ENCODE results near the gene ATOSB. TPM values are rescaled to one million over a fixed set of nuclear protein-coding genes. Genes with fewer than 3 reads are reported as not detected.

ATOSB gene, protein sequence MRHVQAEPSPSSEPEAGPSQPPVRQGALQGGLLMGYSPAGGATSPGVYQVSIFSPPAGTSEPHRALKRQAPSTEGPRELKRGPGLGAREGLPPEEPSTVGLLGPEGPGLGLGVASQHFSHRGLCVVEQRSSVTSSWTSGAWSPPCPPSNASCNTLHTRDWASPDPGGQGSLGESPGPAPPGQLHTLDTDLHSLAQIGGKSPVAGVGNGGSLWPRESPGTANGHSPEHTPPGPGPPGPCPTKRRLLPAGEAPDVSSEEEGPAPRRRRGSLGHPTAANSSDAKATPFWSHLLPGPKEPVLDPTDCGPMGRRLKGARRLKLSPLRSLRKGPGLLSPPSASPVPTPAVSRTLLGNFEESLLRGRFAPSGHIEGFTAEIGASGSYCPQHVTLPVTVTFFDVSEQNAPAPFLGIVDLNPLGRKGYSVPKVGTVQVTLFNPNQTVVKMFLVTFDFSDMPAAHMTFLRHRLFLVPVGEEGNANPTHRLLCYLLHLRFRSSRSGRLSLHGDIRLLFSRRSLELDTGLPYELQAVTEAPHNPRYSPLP
- total RNA-seq, result 10 to 100 TPM; 30.9 to 45.0 (median 35.2) TPM
- polyA plus RNA-seq, result 10 to 100 TPM in 2 of 3 donors, 1 to 10 TPM in 1; 8.7 to 24.0 (median 23.3) TPM
- long read RNA-seq, donor 1, partial matches to known transcripts, result 0 of 4 reads
- long read RNA-seq, donor 1, other reads (novel, unspliced or antisense), result 0 of 4 reads
- long read RNA-seq, donor 2, partial matches to known transcripts, result 0 of 4 reads
- long read RNA-seq, donor 2, other reads (novel, unspliced or antisense), result 0 of 4 reads

DNA sequence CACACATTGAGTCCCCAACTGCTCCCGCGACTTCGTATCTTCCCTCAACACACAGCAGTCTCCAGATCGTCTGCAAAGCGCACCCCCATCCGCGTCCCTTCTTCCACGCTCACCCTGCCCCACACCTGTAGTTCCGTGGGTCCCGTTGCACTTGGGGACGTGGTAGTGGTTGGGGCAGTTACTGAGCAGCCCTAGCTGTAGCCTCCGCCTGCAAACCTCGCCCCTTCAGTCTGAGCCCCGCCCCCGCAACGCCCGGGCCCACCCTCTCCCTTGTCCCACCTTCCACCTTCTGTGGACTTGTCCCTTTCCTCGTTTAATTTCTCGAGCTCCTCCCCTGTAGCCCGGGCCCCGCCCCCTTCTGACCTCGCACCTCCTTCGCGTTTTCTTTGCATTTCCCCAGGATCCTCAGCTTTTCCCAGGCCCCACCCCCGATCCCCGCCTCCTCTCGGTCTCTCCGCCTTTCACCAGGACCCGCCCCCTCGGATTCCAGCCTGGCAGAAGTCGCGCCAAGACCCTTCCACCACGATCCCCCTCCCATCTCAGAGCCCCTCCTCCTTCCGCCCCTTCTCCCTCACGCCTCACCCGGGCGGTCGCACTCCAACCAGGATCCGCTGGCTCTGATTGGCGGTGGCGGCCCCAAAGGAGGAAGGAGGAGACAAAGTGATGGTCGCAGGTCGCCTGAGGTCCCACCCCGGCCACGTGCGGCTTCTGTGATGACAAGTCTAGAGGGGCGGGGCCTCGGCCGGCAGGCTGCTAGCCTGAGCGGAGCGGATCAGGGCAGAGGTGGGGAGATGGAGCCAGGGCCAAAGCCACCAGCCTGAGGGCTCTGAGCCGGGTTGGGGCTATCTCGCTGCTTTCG lies at the start of gene ATOSB:
TSS of gene ATOSB (minus strand) at position 183 of the 859 bp plus-strand sequence. CDS start 7,588 bp downstream, outside the sequence.
- Histone ChIP-seq H3K4me3 (peak within 1 kb of the TSS; percentile 56 to 88 (median 65)), H3K4me1 (peaks cover 34 to 64% (median 53%) of the 10 kb centered on the region in 6 donors), H3K9me3 (no peaks in the 10 kb centered on the region), H3K27me3 (replicated peaks in 1 of 7) (no peaks in the 10 kb centered on the region), H3K27ac (peak within 1 kb of the TSS; percentile 72 to 96 (median 88)), H3K36me3 (no peaks in the 10 kb centered on the region)
- 0 to 1% (median 0%) methylated on average over 50 to 54 of the region's 54 CpGs for WGBS, 5 donors
- TF ChIP-seq CTCF (IDR thresholded peaks at IDR 0.05 in 8 of 11, conservative IDR thresholded peaks at IDR 0.05 in 3 of 11), result no peak
- TF ChIP-seq POLR2AphosphoS5 (IDR thresholded peaks at IDR 0.05), result peak; percentile 69 to 88 (median 88)
- TF ChIP-seq POLR2A (IDR thresholded peaks at IDR 0.05), result peak in 1 of 3 donors; percentile 63
- peak; percentile 99 for DNase-seq
- intact Hi-C loops (cut with DNase I; ENCODE audit: low total_unique reads), result loop anchor here (5.0 kb wide), 2 partner anchors 141 to 361 kb away; no protein-coding TSS in a partner anchor

DNA sequence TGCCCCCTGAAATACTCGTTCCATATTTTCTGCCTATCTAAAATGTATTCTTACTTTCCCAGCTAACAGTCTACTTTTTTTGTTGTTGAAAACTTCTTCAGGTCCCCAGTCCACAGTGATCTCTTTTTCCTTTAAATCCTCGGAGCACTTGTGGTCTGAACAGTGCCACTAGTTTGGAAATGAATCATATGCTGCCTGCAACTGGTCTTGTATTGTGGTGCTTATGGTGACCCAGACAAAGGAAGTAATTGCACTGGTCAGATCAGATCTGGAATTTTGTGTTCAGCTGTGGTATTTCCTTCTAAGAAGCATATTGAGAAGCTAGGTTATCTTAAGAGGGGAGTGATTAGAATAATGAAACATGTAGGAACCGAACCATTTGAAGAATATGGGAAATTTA lies 49.0 kb upstream of the ATOSB start:
- H3K36me3 ChIP-seq, result no peaks in the 10 kb centered on the region
- no peak overlapping the region for H3K27ac ChIP-seq
- no peak for DNase-seq
- H3K27me3 ChIP-seq (replicated peaks in 1 of 7), result peaks cover 0 to 6% (median 0%) of the 10 kb centered on the region in 7 donors
- no peak overlapping the region for H3K4me3 ChIP-seq
- peaks cover 5 to 32% (median 14%) of the 10 kb centered on the region in 6 donors for H3K4me1 ChIP-seq
- TF ChIP-seq POLR2A (IDR thresholded peaks at IDR 0.05) (no peak), POLR2AphosphoS5 (IDR thresholded peaks at IDR 0.05) (no peak), CTCF (IDR thresholded peaks at IDR 0.05 in 8 of 11, conservative IDR thresholded peaks at IDR 0.05 in 3 of 11) (no peak)
- intact Hi-C loops (cut with DNase I; ENCODE audit: low total_unique reads), result loop anchor here (10.0 kb wide), 1 partner anchor 90 kb away; no protein-coding TSS in a partner anchor
- 59 to 71% (median 66%) methylated on average over 3 of the region's 3 CpGs for WGBS, 5 donors
- no peaks in the 10 kb centered on the region for H3K9me3 ChIP-seq

DNA sequence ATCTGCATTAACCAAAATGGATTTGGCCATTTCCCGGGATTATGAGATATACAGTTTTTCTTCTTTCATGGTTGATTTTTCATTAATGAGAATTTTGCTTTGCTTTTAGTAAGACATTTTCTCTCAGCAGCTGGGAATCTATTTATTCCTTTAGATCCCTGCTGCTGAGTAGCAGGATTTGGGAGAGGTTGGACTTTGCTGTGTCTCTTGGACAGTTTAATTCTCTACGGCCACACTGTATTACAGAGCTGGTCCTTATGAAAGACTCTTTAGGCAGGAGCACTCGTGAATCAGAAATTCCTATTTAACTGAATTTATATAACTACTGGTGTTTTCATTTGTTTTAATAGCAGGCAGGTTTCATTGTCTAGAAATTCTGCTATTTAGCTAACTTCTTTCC lies 47.8 kb upstream of the ATOSB start:
- Histone ChIP-seq H3K4me1 (peaks cover 5 to 42% (median 24%) of the 10 kb centered on the region in 6 donors), H3K36me3 (no peaks in the 10 kb centered on the region), H3K27me3 (replicated peaks in 1 of 7) (peaks cover 0 to 6% (median 0%) of the 10 kb centered on the region in 7 donors), H3K27ac (no peak overlapping the region), H3K4me3 (no peak overlapping the region), H3K9me3 (no peaks in the 10 kb centered on the region)
- intact Hi-C loops (cut with DNase I; ENCODE audit: low total_unique reads), result loop anchor here (10.0 kb wide), 1 partner anchor 91 kb away; no protein-coding TSS in a partner anchor
- no peak for DNase-seq
- no peak for TF ChIP-seq POLR2A (IDR thresholded peaks at IDR 0.05)
- TF ChIP-seq CTCF (IDR thresholded peaks at IDR 0.05 in 8 of 11, conservative IDR thresholded peaks at IDR 0.05 in 3 of 11), result no peak
- 90 to 97% (median 91%) methylated on average over 3 of the region's 3 CpGs for WGBS, 5 donors
